Fibroblast of lung (primary cell): Measurements from ENCODE around the gene FBRSL1. TPM values are rescaled to one million over a fixed set of nuclear protein-coding genes. Genes with fewer than 3 reads are reported as not detected.

Experiments
- DNase-seq, 2 donors: peaks; one replicate each; pipeline versions ENCODE4 v3.0.0 to v3.0.0-alpha.2; 2010; ENCODE audit warnings: low read depth in 2 of 2
- H2AFZ ChIP-seq: 2 replicates; pipeline ENCODE4 v1.5.1; 2012; ENCODE audit warnings: low read length, control low read depth, inconsistent platforms
- H3K27ac ChIP-seq: 2 replicates; pipeline ENCODE4 v1.5.1; 2011; ENCODE audit warnings: low read length, control low read depth; ENCODE audit not compliant: insufficient read depth
- H3K27me3 ChIP-seq: 2 replicates; pipeline ENCODE4 v1.5.1; 2011; ENCODE audit warnings: mild to moderate bottlenecking, low read length; ENCODE audit not compliant: control insufficient read depth, insufficient read depth
- H3K36me3 ChIP-seq: 2 replicates; pipeline ENCODE4 v1.5.1; 2011; ENCODE audit warnings: low read length; ENCODE audit not compliant: control insufficient read depth, insufficient read depth
- H3K4me1 ChIP-seq: 2 replicates; pipeline ENCODE4 v1.5.1; 2011; ENCODE audit warnings: low read length; ENCODE audit not compliant: control insufficient read depth, insufficient read depth; ENCODE audit errors: extremely low read depth
- H3K4me2 ChIP-seq: 2 replicates; pipeline ENCODE4 v1.5.1; 2011; ENCODE audit warnings: low read length, control low read depth; ENCODE audit not compliant: insufficient read depth; ENCODE audit errors: extremely low read depth
- H3K4me3 ChIP-seq, 4 experiments: fragments of 200-600 bp in 1 of 4; sonication (generic) in 1 of 4; replicated peaks in 1 of 4; 2 replicates each; pipeline ENCODE4 v1.5.1; 2011 to 2016; ENCODE audit warnings: low read length in 4 of 4, low read depth in 3 of 4, mild to moderate bottlenecking in 3 of 4, control low read depth in 2 of 4, inconsistent platforms in 1 of 4, mixed read lengths in 1 of 4; ENCODE audit not compliant: insufficient read depth in 1 of 4; ENCODE audit errors: control extremely low read depth in 1 of 4
- H3K79me2 ChIP-seq: 2 replicates; pipeline ENCODE4 v1.5.1; 2012; ENCODE audit warnings: mild to moderate bottlenecking, low read length, inconsistent platforms; ENCODE audit not compliant: control insufficient read depth, insufficient read depth
- H3K9ac ChIP-seq: 2 replicates; pipeline ENCODE4 v1.5.1; 2011; ENCODE audit warnings: mild to moderate bottlenecking, low read length, control low read depth; ENCODE audit not compliant: insufficient read depth
- H3K9me3 ChIP-seq: 2 replicates; pipeline ENCODE4 v1.5.1; 2012; ENCODE audit warnings: low read depth, low read length; ENCODE audit not compliant: control insufficient read depth, insufficient read depth
- H4K20me1 ChIP-seq: 2 replicates; pipeline ENCODE4 v1.5.1; 2011; ENCODE audit warnings: low read length; ENCODE audit not compliant: control insufficient read depth, insufficient read depth; ENCODE audit errors: extremely low read depth
- EZH2 ChIP-seq: IDR thresholded peaks from 2 replicates; pipeline ENCODE4 v1.5.1; 2012; ENCODE audit warnings: low read length, control low read depth, mild to moderate bottlenecking; ENCODE audit errors: missing control alignments
- polyA plus RNA-seq, 2 donors: library from polyadenylated mRNA; depleted of rRNA in 1 of 2; stranded (reverse) in 1 of 2; unstranded in 1 of 2; fragments of >200 nt; gene quantifications; 2 replicates each; pipeline ENCODE4 v1.2.1, GENCODE V29; 2011 to 2012; ENCODE audit warnings: missing spikeins in 1 of 2
- total RNA-seq: library from RNA; depleted of rRNA; stranded (reverse); fragments of >200 nt; gene quantifications from 2 replicates; pipeline ENCODE4 v1.2.1, GENCODE V29; 2014
- TF ChIP-seq, protein P1 (sequence below), 2 donors: IDR thresholded peaks in 1 of 2; conservative IDR thresholded peaks in 1 of 2; 1 replicate in 1 of 2; 2 replicates in 1 of 2; pipeline ENCODE4 v1.5.1; 2011 to 2012; ENCODE audit warnings: low read length in 2 of 2, control low read depth in 1 of 2, inconsistent platforms in 1 of 2, low read depth in 1 of 2, mild to moderate bottlenecking in 1 of 2

FBRSL1 gene
- total and polyA plus RNA-seq, 2 donors (not counting 1 experiment from before 2014, with no cell fraction given) = 1.4 to 1.8 TPM

DNA sequence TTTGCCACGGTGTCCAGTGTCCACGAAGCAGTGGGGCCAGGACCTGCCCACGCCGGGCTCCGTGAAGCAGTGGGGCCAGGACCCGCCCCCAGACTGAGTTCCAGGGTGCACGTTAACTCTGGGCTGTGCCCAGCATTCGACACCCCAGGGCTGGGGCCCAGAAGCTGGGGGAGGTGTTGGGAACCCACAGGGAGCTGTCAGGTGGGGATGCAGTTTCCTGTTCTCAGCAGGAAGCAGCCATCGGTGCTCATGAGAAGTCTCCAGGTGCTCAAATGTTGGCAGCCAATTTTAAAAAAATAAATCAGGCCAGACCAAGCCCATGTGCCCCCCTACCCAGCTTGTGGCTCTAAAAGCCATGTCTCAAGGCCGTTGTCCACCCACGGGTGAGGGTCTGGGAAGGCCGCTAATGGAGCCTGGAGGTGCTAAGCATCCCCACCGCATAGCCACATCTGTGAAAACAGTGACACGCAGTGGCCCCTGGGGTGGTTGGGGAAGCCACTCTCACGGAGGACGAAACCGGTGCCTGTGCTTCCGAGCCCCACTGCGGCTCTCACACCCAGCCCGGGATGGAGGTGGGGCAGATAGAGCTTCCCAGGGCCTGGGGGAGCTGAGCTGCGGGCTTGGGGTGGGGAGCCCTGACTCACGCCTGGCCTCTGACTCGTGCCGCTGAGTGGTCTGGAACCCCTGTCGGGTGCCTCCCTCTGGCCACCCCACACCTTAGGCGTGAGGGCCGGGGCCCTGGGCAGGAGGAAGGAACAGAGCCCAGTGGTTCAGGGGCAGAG lies 53.5 kb downstream of the FBRSL1 start:
- H3K4me1 ChIP-seq = no peaks in the 10 kb centered on the region
- H3K36me3 ChIP-seq = no peaks in the 10 kb centered on the region
- H3K4me3 ChIP-seq = no peak overlapping the region
- no peak overlapping the region for H3K27ac ChIP-seq
- no peaks in the 10 kb centered on the region for H3K9me3 ChIP-seq
- no peaks in the 10 kb centered on the region for H3K27me3 ChIP-seq
- H4K20me1 ChIP-seq = no peaks in the 10 kb centered on the region
- no peak for DNase-seq
- H3K9ac ChIP-seq = no peak overlapping the region
- H3K4me2 ChIP-seq = no peak overlapping the region
- no peak overlapping the region for H2AFZ ChIP-seq
- no peaks in the 10 kb centered on the region for H3K79me2 ChIP-seq
- TF ChIP-seq, protein P1, sequence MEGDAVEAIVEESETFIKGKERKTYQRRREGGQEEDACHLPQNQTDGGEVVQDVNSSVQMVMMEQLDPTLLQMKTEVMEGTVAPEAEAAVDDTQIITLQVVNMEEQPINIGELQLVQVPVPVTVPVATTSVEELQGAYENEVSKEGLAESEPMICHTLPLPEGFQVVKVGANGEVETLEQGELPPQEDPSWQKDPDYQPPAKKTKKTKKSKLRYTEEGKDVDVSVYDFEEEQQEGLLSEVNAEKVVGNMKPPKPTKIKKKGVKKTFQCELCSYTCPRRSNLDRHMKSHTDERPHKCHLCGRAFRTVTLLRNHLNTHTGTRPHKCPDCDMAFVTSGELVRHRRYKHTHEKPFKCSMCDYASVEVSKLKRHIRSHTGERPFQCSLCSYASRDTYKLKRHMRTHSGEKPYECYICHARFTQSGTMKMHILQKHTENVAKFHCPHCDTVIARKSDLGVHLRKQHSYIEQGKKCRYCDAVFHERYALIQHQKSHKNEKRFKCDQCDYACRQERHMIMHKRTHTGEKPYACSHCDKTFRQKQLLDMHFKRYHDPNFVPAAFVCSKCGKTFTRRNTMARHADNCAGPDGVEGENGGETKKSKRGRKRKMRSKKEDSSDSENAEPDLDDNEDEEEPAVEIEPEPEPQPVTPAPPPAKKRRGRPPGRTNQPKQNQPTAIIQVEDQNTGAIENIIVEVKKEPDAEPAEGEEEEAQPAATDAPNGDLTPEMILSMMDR (conservative IDR thresholded peaks at IDR 0.05 in 1 of 2, IDR thresholded peaks at IDR 0.05 in 1 of 2; ENCODE audit: low read depth in 1 of 2, low read length in 2 of 2) = no peak
- TF ChIP-seq EZH2 = no peak

DNA sequence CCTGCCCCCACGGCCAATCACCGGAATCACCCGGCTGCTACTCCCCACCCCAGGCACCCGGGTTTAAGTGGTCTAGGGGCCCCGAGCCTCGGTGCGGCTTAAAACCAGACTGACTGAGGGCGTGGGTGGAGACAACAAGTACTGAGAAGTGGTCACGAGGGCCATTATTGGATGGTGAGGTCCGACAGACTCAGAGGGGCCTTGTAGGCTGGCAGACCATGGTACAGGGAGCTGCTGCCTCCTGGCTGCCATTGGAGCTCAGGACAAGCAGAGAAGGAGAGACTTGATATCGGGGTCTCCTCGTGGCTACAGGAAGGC lies 54.1 kb downstream of the FBRSL1 start:
- Histone ChIP-seq H3K9ac (no peak overlapping the region), H3K9me3 (no peaks in the 10 kb centered on the region), H3K4me3 (no peak overlapping the region), H2AFZ (no peak overlapping the region), H3K27ac (no peak overlapping the region), H3K4me1 (no peaks in the 10 kb centered on the region), H3K79me2 (no peaks in the 10 kb centered on the region), H3K4me2 (no peak overlapping the region), H3K27me3 (no peaks in the 10 kb centered on the region), H4K20me1 (no peaks in the 10 kb centered on the region), H3K36me3 (no peaks in the 10 kb centered on the region)
- TF ChIP-seq EZH2 = no peak
- TF ChIP-seq, protein P1 (conservative IDR thresholded peaks at IDR 0.05 in 1 of 2, IDR thresholded peaks at IDR 0.05 in 1 of 2; ENCODE audit: low read depth in 1 of 2, low read length in 2 of 2) = no peak
- DNase-seq = no peak

DNA sequence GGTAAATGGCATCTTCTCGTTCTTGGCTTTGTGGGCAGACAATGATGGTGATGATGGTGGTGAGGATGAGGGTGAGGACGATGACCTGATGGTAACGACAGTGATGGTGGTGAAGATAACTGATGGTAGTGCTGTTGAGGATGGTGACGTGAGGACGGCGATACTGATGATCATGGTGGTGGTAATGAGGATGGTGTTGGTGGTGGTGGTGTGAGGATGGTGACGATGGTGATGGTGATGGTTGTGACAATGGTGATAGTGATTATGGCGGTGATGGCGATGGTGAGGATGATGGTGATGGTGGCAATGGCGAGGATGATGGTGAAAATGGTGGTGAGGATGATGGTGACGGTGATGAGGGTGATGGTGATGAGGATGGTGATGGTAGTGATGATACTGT lies 54.5 kb downstream of the FBRSL1 start:
- no peaks in the 10 kb centered on the region for H4K20me1 ChIP-seq
- no peak overlapping the region for H3K4me3 ChIP-seq
- H3K27ac ChIP-seq = no peak overlapping the region
- no peak overlapping the region for H2AFZ ChIP-seq
- TF ChIP-seq, protein P1 (conservative IDR thresholded peaks at IDR 0.05 in 1 of 2, IDR thresholded peaks at IDR 0.05 in 1 of 2; ENCODE audit: low read depth in 1 of 2, low read length in 2 of 2) = no peak
- no peak for TF ChIP-seq EZH2
- H3K4me1 ChIP-seq = no peaks in the 10 kb centered on the region
- H3K4me2 ChIP-seq = no peak overlapping the region
- DNase-seq = no peak
- no peaks in the 10 kb centered on the region for H3K9me3 ChIP-seq
- no peaks in the 10 kb centered on the region for H3K27me3 ChIP-seq
- H3K36me3 ChIP-seq = no peaks in the 10 kb centered on the region
- H3K9ac ChIP-seq = no peak overlapping the region
- no peaks in the 10 kb centered on the region for H3K79me2 ChIP-seq
